Measurements from ENCODE around the gene TMCC1. TPM values are rescaled to one million over a fixed set of nuclear protein-coding genes. Genes with fewer than 3 reads are reported as not detected.

TMCC1 gene
- total RNA-seq, 4 donors from 2014 or later, result 4.1 to 21.8 (median 14.5) TPM

DNA sequence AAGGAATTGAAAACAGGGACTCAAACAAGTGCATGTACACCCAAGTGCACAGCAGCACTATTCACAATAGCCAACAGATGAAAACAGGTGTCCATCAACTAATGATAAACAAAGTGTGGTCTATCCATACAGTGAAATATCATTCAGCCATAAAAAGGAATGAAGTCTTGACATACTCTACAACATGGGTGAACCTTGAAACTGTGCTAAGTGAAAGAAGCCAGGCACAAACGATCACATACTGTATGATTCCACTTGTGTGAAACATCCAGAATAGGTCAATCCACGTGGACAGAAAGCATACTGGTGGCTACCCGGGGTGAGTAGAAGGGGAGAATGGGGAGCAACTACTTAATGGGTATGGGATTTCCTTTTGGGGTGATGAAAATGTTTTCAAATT lies 257.4 kb downstream of the TMCC1 start:
- intact Hi-C loops (cut with DNase I; ENCODE audit: low total_unique reads) (no loop called here), in situ Hi-C loops (cut with MboI; ENCODE audit: low pct_ligation_motif_present in 1 of 4, low pct_unique_long_range_greater_than_20kb in 1 of 4, low sequenced_read_pairs in 3 of 4) (loop anchor here in 2 of 4 donors (25.0 kb wide), 2 partner anchors 149 to 301 kb away; no protein-coding TSS in a partner anchor)

DNA sequence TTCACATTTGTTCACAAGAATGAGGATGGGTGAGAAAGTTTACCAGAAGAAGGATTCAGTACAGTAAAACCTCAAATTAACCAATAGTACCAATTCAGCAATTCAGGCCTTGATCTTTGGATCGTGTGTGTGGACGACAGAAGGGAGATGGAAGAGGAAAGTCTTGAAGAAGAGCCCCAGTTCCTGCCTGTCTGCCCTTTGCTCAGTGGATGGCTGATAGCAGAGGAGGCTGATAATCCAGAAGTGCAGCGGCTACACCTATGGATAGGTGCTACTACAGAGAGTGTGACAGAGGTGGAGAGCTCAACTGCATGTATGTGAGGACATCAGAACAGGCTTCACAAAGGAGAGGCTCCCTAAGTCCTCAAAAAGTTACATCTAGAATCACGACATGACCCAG lies 257.9 kb downstream of the TMCC1 start:
- Histone ChIP-seq H3K27me3 (no peaks in the 10 kb centered on the region), H3K27ac (no peak overlapping the region), H3K36me3 (no peaks in the 10 kb centered on the region), H3K4me1 (no peaks in the 10 kb centered on the region), H3K9me3 (no peaks in the 10 kb centered on the region), H3K4me3 (no peak overlapping the region)
- no peak for DNase-seq
- no peak for TF ChIP-seq EP300 (IDR thresholded peaks at IDR 0.05; ENCODE audit: low read depth)
- TF ChIP-seq, protein P1, sequence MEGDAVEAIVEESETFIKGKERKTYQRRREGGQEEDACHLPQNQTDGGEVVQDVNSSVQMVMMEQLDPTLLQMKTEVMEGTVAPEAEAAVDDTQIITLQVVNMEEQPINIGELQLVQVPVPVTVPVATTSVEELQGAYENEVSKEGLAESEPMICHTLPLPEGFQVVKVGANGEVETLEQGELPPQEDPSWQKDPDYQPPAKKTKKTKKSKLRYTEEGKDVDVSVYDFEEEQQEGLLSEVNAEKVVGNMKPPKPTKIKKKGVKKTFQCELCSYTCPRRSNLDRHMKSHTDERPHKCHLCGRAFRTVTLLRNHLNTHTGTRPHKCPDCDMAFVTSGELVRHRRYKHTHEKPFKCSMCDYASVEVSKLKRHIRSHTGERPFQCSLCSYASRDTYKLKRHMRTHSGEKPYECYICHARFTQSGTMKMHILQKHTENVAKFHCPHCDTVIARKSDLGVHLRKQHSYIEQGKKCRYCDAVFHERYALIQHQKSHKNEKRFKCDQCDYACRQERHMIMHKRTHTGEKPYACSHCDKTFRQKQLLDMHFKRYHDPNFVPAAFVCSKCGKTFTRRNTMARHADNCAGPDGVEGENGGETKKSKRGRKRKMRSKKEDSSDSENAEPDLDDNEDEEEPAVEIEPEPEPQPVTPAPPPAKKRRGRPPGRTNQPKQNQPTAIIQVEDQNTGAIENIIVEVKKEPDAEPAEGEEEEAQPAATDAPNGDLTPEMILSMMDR (IDR thresholded peaks at IDR 0.05), result no peak
- no peak for TF ChIP-seq POLR2AphosphoS5 (IDR thresholded peaks at IDR 0.05)
- no peak for TF ChIP-seq POLR2A (IDR thresholded peaks at IDR 0.05)
- 83 to 90% methylated on average over 1 to 4 of the region's 4 CpGs for WGBS, 2 donors (ENCODE audit: low coverage in 1 of 2)
- in situ Hi-C loops (cut with MboI; ENCODE audit: low pct_ligation_motif_present in 1 of 4, low pct_unique_long_range_greater_than_20kb in 1 of 4, low sequenced_read_pairs in 3 of 4), result loop anchor here in 2 of 4 donors (25.0 kb wide), 2 partner anchors 148 to 302 kb away; no protein-coding TSS in a partner anchor
- intact Hi-C loops (cut with DNase I; ENCODE audit: low total_unique reads), result no loop called here

More for the DNA sequence above, 257.4 kb downstream of the TMCC1 start:
- Histone ChIP-seq H3K4me1 (no peaks in the 10 kb centered on the region), H3K27me3 (no peaks in the 10 kb centered on the region), H3K27ac (no peak overlapping the region), H3K9me3 (no peaks in the 10 kb centered on the region), H3K36me3 (no peaks in the 10 kb centered on the region), H3K4me3 (no peak overlapping the region)
- TF ChIP-seq POLR2AphosphoS5 (IDR thresholded peaks at IDR 0.05) (no peak), EP300 (IDR thresholded peaks at IDR 0.05; ENCODE audit: low read depth) (no peak), POLR2A (IDR thresholded peaks at IDR 0.05) (no peak)
- TF ChIP-seq, protein P1 (IDR thresholded peaks at IDR 0.05), result no peak
- 82 to 85% methylated on average over 3 of the region's 3 CpGs for WGBS, 2 donors (ENCODE audit: low coverage in 1 of 2)
- DNase-seq, result no peak

DNA sequence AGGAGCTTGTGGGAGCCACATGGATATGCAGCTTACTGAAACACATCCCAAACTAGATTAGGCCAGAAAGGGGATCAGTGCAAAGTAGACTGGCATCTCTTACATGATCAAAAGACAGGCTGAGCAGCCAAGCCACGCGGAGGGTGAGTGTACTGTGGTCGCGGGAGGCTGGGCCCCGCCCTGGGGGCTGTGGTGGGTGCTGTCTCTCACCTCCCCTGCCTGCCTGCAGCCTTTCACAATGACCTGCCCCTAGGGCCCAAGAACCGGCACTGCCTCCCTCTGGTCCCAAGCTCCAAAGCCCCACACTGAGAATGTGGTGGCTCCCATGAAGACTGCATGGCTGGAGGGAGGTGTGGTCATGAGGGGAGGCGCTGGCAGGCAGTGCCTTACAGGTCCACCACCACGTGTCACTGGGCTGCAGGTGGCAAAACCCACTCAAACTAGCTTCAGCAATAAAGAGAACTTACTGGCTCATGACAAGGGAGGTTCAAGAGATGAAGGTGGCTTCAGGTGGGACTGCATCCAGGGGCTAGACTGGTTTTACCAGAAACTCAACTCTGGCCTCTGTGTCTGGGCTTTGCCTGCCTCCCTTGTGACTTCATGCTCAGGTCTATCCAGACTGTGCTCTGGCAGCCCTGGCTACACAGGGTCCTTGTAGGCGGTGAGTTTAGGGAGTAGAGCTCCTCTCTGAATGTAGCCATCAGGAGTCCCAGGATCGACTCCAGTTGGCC lies 259.6 kb downstream of the TMCC1 start:
- TF ChIP-seq EP300 (IDR thresholded peaks at IDR 0.05; ENCODE audit: low read depth) (no peak), POLR2A (IDR thresholded peaks at IDR 0.05) (no peak), POLR2AphosphoS5 (IDR thresholded peaks at IDR 0.05) (no peak)
- TF ChIP-seq, protein P1 (IDR thresholded peaks at IDR 0.05), result no peak
- intact Hi-C loops (cut with DNase I; ENCODE audit: low total_unique reads), result no loop called here
- Histone ChIP-seq H3K27ac (no peak overlapping the region), H3K9me3 (no peaks in the 10 kb centered on the region), H3K36me3 (no peaks in the 10 kb centered on the region), H3K27me3 (no peaks in the 10 kb centered on the region), H3K4me1 (no peaks in the 10 kb centered on the region), H3K4me3 (no peak overlapping the region)
- 81% methylated on average over 8 of the region's 10 CpGs; no CpG with 5 or more reads in 1 of the 2 donors for WGBS, 2 donors (ENCODE audit: low coverage in 1 of 2)
- no peak for DNase-seq
- in situ Hi-C loops (cut with MboI; ENCODE audit: low pct_ligation_motif_present in 1 of 4, low pct_unique_long_range_greater_than_20kb in 1 of 4, low sequenced_read_pairs in 3 of 4), result loop anchor here in 3 of 4 donors (5.0 to 25.0 kb wide), 3 partner anchors 147 to 303 kb away; no protein-coding TSS in a partner anchor

DNA sequence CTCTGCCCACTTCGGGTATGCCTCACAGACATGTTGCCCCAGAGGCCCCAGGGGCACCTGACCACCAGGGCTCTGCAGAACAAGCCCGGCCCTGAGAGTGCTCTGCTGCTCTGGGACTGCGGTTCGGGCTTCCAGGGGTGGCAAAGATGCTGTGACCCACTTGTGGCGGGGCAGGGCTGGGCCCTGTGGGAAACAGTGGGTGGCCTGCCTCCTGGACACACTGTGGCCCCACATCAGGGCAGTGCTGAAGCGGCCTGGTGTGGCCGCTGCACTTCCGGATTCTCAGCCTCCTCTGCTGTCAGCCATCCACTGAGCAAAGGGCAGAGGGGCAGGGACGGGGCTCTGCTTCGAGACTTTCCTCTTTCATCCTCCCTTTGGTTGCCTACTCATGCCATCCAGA lies 260.5 kb downstream of the TMCC1 start:
- no peaks in the 10 kb centered on the region for H3K36me3 ChIP-seq
- intact Hi-C loops (cut with DNase I; ENCODE audit: low total_unique reads), result no loop called here

More for the DNA sequence above, 260.5 kb downstream of the TMCC1 start:
- no peaks in the 10 kb centered on the region for H3K9me3 ChIP-seq
- 90% methylated on average over 7 of the region's 10 CpGs; no CpG with 5 or more reads in 1 of the 2 donors for WGBS, 2 donors (ENCODE audit: low coverage in 1 of 2)
- DNase-seq, result no peak
- no peaks in the 10 kb centered on the region for H3K27me3 ChIP-seq
- H3K4me1 ChIP-seq, result peaks cover 0 to 7% (median 5%) of the 10 kb centered on the region in 4 donors
- H3K4me3 ChIP-seq, result no peak overlapping the region
- in situ Hi-C loops (cut with MboI; ENCODE audit: low pct_ligation_motif_present in 1 of 4, low pct_unique_long_range_greater_than_20kb in 1 of 4, low sequenced_read_pairs in 3 of 4), result loop anchor here in 3 of 4 donors (5.0 to 25.0 kb wide), 3 partner anchors 146 to 304 kb away; no protein-coding TSS in a partner anchor
- no peak overlapping the region for H3K27ac ChIP-seq
- TF ChIP-seq POLR2A (IDR thresholded peaks at IDR 0.05) (no peak), POLR2AphosphoS5 (IDR thresholded peaks at IDR 0.05) (no peak), EP300 (IDR thresholded peaks at IDR 0.05; ENCODE audit: low read depth) (no peak)
- TF ChIP-seq, protein P1 (IDR thresholded peaks at IDR 0.05), result no peak

Data from transverse colon (tissue), 4 donors.